ENCODE measurements around the gene FAM131C.

Gene FAM131C

GRCh38 chr1:16067127-16067768, 6.2 kb downstream of the FAM131C start:
- Histone ChIP-seq H4K20me1 (ENCODE audit: insufficient read depth) (no peaks in the 10 kb centered on the region), H3K4me2 (no peak overlapping the region), H3K27me3 (ENCODE audit: insufficient read depth, low read depth) (no peaks in the 10 kb centered on the region; the same call in 1 of the 2 replicates), H3K4me1 (ENCODE audit: low read depth, poor library complexity, severe bottlenecking) (peaks cover 9% of the 10 kb centered on the region), H3K36me3 (ENCODE audit: insufficient read depth) (no peaks in the 10 kb centered on the region), H3K4me3 (IDR thresholded peaks at IDR 0.05; ENCODE audit: insufficient read depth, low read depth, low read length) (no peak overlapping the region), H3K27ac (no peak overlapping the region), H3K79me2 (ENCODE audit: insufficient read depth, low read depth) (no peaks in the 10 kb centered on the region), H2AFZ (ENCODE audit: low read depth) (no peak overlapping the region), H3K9ac (no peak overlapping the region)
- TF ChIP-seq CTCF (conservative IDR thresholded peaks at IDR 0.05; ENCODE audit: low read depth, low read length) = no peak

GRCh38 chr1:16066245-16066644, 7.2 kb downstream of the FAM131C start:
- no peak for TF ChIP-seq CTCF (conservative IDR thresholded peaks at IDR 0.05; ENCODE audit: low read depth, low read length)
- Histone ChIP-seq H3K4me3 (IDR thresholded peaks at IDR 0.05; ENCODE audit: insufficient read depth, low read depth, low read length) (no peak overlapping the region), H3K4me2 (no peak overlapping the region), H3K79me2 (ENCODE audit: insufficient read depth, low read depth) (no peaks in the 10 kb centered on the region), H3K36me3 (ENCODE audit: insufficient read depth) (no peaks in the 10 kb centered on the region), H3K9ac (no peak overlapping the region), H3K4me1 (ENCODE audit: low read depth, poor library complexity, severe bottlenecking) (peaks cover 9% of the 10 kb centered on the region), H3K27ac (no peak overlapping the region), H4K20me1 (ENCODE audit: insufficient read depth) (no peaks in the 10 kb centered on the region), H2AFZ (ENCODE audit: low read depth) (no peak overlapping the region), H3K27me3 (ENCODE audit: insufficient read depth, low read depth) (no peaks in the 10 kb centered on the region; the same call in 1 of the 2 replicates)

GRCh38 chr1:16065269-16065576, 8.2 kb downstream of the FAM131C start:
- Histone ChIP-seq H3K36me3 (ENCODE audit: insufficient read depth) (no peaks in the 10 kb centered on the region), H3K4me2 (no peak overlapping the region), H3K4me3 (IDR thresholded peaks at IDR 0.05; ENCODE audit: insufficient read depth, low read depth, low read length) (no peak overlapping the region), H3K9ac (no peak overlapping the region), H4K20me1 (ENCODE audit: insufficient read depth) (no peaks in the 10 kb centered on the region), H3K27me3 (ENCODE audit: insufficient read depth, low read depth) (no peaks in the 10 kb centered on the region; the same call in 1 of the 2 replicates), H2AFZ (ENCODE audit: low read depth) (no peak overlapping the region), H3K79me2 (ENCODE audit: insufficient read depth, low read depth) (no peaks in the 10 kb centered on the region), H3K4me1 (ENCODE audit: low read depth, poor library complexity, severe bottlenecking) (peaks cover 9% of the 10 kb centered on the region), H3K27ac (no peak overlapping the region)
- no peak for TF ChIP-seq CTCF (conservative IDR thresholded peaks at IDR 0.05; ENCODE audit: low read depth, low read length)

- Histone ChIP-seq H2AFZ (ENCODE audit: low read depth) (no peak overlapping the region), H3K4me3 (IDR thresholded peaks at IDR 0.05; ENCODE audit: insufficient read depth, low read depth, low read length) (no peak overlapping the region), H3K79me2 (ENCODE audit: insufficient read depth, low read depth) (no peaks in the 10 kb centered on the region), H3K36me3 (ENCODE audit: insufficient read depth) (no peaks in the 10 kb centered on the region), H3K27ac (no peak overlapping the region), H3K27me3 (ENCODE audit: insufficient read depth, low read depth) (no peaks in the 10 kb centered on the region; the same call in 1 of the 2 replicates), H3K9ac (no peak overlapping the region), H3K4me1 (ENCODE audit: low read depth, poor library complexity, severe bottlenecking) (peaks cover 9% of the 10 kb centered on the region), H4K20me1 (ENCODE audit: insufficient read depth) (no peaks in the 10 kb centered on the region), H3K4me2 (no peak overlapping the region)
- no peak for TF ChIP-seq CTCF (conservative IDR thresholded peaks at IDR 0.05; ENCODE audit: low read depth, low read length)
Observed at GRCh38 chr1:16064536-16065268, 8.7 kb downstream of the FAM131C start.

Data from KMS-11 (cell line).